GM19328 (cell line): Measurements from ENCODE around the gene WNK1.
"Not testable (repeated sequence)": the region's sequence is repeated elsewhere in the genome, so short reads cannot be mapped to it uniquely, and the experiment has no call there.

ENCODE experiments used
- ATAC-seq: cut with Tn5 transposase; IDR thresholded peaks from one replicate; pipeline ENCODE4 v1.9.1; 2021; ENCODE audit warnings: mild to moderate bottlenecking, moderate library complexity; ENCODE audit not compliant: unreplicated experiment

The WNK1 gene

GRCh38 chr12:777550-778047 lies 25.2 kb downstream of the WNK1 start:
- no peak for ATAC-seq

- no peak for ATAC-seq
Measured at GRCh38 chr12:778615-779014, 26.2 kb downstream of the WNK1 start.

GRCh38 chr12:779745-780734 lies 27.7 kb downstream of the WNK1 start:
- no peak for ATAC-seq

- no peak for ATAC-seq
Measured at GRCh38 chr12:780750-781379, 28.5 kb downstream of the WNK1 start.

- no peak for ATAC-seq
Measured at GRCh38 chr12:785706-786105, 33.3 kb downstream of the WNK1 start.

- no peak for ATAC-seq
Measured at GRCh38 chr12:788288-788687, 35.9 kb downstream of the WNK1 start.

GRCh38 chr12:788762-789161 lies 36.4 kb downstream of the WNK1 start:
- ATAC-seq, result not testable (repeated sequence)

- ATAC-seq, result no peak
Measured at GRCh38 chr12:789852-790563, 37.6 kb downstream of the WNK1 start.

GRCh38 chr12:790608-791007 lies 38.2 kb downstream of the WNK1 start:
- ATAC-seq, result no peak

- ATAC-seq, result no peak
Measured at GRCh38 chr12:793037-793436, 40.7 kb downstream of the WNK1 start.

- no peak for ATAC-seq
Measured at GRCh38 chr12:793711-794110, 41.3 kb downstream of the WNK1 start.

- no peak for ATAC-seq
Measured at GRCh38 chr12:795305-795704, 42.9 kb downstream of the WNK1 start.

GRCh38 chr12:800401-800800 lies 48.0 kb downstream of the WNK1 start:
- no peak for ATAC-seq

GRCh38 chr12:802242-803120 lies 50.1 kb downstream of the WNK1 start:
- no peak for ATAC-seq

- ATAC-seq, result no peak
Measured at GRCh38 chr12:805022-805632, 52.7 kb downstream of the WNK1 start.

- ATAC-seq, result no peak
Measured at GRCh38 chr12:806200-806791, 53.9 kb downstream of the WNK1 start.

- no peak for ATAC-seq
Measured at GRCh38 chr12:807041-807735, 54.8 kb downstream of the WNK1 start.

GRCh38 chr12:810116-810515 lies 57.7 kb downstream of the WNK1 start:
- no peak for ATAC-seq
